Activated CD4-positive, alpha-beta T cell treated with anti-CD3 and anti-CD28 coated beads, Interleukin-2, amount 50 U/mL, for 4 hours (primary cell): ENCODE results near the gene CLECL1.
"Not testable (repeated sequence)": the region's sequence is repeated elsewhere in the genome, so short reads cannot be mapped to it uniquely, and the experiment has no call there.

ENCODE experiments used
- DNase-seq, 2 experiments: peaks; one replicate each; pipeline ENCODE4 v3.0.0-alpha.2; 2020

Gene CLECL1

GRCh38 chr12:9718968-9719367, 13.9 kb downstream of the CLECL1 start:
- no peak for DNase-seq

DNA sequence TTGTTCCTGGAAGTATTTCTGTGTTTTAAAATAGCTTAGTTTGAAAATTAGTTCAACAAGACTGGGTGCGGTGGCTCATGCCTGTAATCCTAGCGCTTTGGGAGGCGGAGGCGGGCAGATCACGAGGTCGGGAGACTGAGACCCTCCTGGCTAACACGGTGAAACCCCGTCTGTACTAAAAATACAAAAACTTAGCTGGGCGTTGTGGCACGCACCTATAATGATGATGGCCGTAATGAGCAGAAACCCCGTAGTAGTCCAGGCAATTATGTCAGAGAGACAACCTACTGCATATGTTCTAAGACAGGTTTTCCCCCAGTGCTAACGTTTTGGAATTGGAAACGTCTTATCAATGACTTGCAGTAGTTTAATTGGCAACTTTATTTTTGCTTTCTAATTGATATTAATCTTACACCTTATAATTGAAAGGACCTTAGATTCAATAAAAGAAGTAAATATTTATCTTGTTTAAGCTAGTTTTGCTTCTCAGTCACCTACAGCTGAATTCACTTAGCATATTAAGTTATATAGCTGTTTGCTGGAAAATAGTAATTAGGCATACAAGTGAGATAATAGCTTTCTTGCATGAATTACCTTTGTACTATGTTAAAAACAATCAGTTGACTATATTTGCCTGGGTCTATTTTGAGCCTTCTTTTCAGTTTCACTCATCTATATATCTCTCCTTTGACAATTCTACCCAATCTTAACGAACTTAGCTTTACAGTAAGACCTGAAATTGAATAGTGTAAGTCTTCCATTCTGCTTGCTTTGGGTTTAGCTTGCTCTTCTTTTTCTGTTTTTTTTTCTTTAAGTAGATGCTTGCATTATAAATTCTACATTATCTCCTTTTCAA, 15.6 kb downstream of the CLECL1 start:
- no peak for DNase-seq

- not testable (repeated sequence) for DNase-seq
Measured at GRCh38 chr12:9713032-9713558, 19.8 kb downstream of the CLECL1 start.

DNA sequence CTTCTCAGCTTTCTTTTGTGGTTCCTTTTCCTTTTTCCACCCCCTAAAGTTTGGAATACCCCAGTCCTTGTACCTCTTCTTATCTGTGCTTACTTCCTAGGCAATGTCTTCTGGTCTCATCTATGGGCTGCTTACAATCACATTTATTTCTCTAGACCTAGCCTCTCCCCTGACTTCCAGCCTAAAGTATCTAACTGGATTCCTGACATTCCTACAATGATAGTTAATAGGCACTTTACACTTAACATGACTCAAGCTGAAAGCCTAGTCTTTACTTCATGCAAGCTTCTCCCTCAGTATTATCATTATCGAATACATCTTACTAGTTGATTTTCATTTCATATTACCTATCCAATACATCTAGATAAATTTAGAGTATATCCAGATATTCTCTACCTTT, 21.2 kb downstream of the CLECL1 start:
- DNase-seq: no peak

DNA sequence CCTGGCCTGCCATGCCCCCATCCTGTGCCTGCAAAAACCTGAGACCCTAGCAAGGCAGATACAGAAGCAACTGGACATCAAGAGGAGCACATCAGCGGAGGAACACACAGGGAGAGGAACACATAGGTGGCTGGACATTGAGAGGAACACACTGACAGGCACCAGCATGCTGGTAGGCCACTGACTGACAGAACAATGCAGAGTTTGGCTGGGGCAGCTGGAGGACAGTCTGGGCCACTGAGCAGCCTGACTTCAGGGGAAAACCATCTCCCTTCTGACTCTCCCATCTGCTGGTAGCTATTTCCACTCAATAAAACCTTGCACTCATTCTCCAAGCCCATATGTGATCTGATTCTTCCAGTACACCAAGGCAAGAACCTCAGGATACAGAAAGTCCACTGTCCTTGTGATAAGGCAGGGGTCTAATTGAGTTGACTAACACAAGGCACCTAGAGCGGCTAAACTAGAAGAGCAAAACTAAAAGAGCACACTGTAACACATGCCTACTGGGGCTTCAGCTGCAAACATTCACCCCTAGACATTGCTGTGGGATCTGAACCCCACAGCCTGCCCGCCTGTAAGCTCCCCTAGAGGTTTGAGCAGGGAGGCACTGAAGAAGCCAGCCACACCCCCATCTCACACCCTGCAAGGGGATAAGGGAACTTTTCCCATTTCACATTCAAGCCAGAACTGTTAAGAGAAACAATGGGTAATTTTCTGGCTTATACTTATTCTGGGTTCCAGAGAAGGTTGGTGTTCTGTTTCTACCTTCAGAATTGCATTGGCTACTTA, 22.1 kb downstream of the CLECL1 start:
- DNase-seq: no peak

GRCh38 chr12:9708853-9709252, 24.0 kb downstream of the CLECL1 start:
- no peak for DNase-seq

- DNase-seq: peak; percentile 63 to 66
Measured at GRCh38 chr12:9707864-9708808, 24.8 kb downstream of the CLECL1 start.

GRCh38 chr12:9707356-9707755, 25.5 kb downstream of the CLECL1 start:
- no peak for DNase-seq

GRCh38 chr12:9706086-9706685, 26.7 kb downstream of the CLECL1 start:
- no peak for DNase-seq

- DNase-seq: not testable (repeated sequence)
Measured at GRCh38 chr12:9704561-9704960, 28.3 kb downstream of the CLECL1 start.

DNA sequence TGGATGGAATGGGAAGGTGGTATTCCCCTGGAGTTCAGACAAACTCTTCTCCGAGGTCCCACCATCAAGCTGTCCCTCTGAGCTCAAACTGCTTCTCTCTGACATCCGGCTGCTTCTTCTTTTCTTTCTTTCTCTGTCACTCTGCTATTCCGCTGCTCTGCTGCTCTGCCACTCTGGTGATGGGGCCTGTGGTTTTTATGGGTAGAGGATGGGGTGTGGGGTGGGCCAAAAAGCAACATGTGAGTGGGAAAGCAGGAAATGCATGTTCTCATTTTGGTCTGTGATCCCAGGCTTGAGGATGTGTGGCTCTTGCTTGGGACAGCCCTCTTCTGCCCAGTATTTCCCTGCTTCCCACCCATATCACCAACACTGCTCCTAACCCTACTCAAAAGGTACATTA, 30.6 kb downstream of the CLECL1 start:
- peak in 1 of 2 experiments; percentile 20 for DNase-seq

GRCh38 chr12:9701380-9702154, 31.3 kb downstream of the CLECL1 start:
- no peak for DNase-seq

- DNase-seq: no peak
Measured at GRCh38 chr12:9700606-9700956, 32.3 kb downstream of the CLECL1 start.

- no peak for DNase-seq
Measured at GRCh38 chr12:9699898-9700605, 32.8 kb downstream of the CLECL1 start.

- no peak for DNase-seq
Measured at GRCh38 chr12:9699269-9699897, 33.5 kb downstream of the CLECL1 start.

GRCh38 chr12:9698681-9699080, 34.2 kb downstream of the CLECL1 start:
- no peak for DNase-seq

DNA sequence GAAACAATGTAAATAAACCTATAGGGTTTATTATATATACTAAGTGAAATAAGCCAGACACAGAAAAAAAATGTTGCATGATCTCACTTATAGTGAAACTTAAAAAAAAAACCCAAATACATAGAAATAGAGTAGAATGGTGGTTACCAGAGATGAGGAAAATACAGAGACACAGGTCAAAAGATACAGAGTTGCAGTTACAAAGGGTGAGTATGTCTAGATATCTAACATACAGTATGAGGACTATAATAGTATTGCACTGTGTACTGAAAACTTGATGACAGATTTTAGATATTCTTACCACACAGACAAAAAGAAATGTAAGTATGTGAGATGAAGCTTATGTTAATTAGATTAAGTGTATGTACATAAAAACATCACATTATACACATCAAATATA, 35.3 kb downstream of the CLECL1 start:
- DNase-seq: no peak

- not testable (repeated sequence) for DNase-seq
Measured at GRCh38 chr12:9695661-9696060, 37.2 kb downstream of the CLECL1 start.

- not testable (repeated sequence) for DNase-seq
Measured at GRCh38 chr12:9695150-9695549, 37.7 kb downstream of the CLECL1 start.

DNA sequence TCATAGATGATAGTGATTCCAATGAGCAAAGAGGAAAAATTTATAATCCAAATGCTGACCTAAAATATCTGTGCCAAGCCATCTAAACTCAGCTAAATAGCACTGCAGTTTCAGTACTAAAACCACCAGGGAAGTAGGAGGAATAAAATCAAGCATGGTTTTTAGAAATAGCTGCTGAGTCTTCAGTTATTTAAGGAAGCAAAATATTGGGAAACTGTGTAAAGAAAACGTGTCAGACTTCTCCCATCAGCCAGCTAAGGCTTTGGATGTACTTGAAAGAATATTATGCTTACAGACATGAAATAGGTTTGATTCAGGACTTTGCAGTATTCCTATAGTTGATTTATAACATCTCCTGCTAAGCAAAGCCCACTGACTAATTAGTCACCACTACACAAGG, 38.7 kb downstream of the CLECL1 start:
- DNase-seq: no peak
